ENCODE data around the gene RNF225. TPM values are rescaled to one million over a fixed set of nuclear protein-coding genes. Genes with fewer than 3 reads are reported as not detected.
"Not testable (repeated sequence)": the region's sequence is repeated elsewhere in the genome, so short reads cannot be mapped to it uniquely, and the experiment has no call there.

Gene RNF225
- total RNA-seq, 1 donor from 2014 or later = not detected

DNA sequence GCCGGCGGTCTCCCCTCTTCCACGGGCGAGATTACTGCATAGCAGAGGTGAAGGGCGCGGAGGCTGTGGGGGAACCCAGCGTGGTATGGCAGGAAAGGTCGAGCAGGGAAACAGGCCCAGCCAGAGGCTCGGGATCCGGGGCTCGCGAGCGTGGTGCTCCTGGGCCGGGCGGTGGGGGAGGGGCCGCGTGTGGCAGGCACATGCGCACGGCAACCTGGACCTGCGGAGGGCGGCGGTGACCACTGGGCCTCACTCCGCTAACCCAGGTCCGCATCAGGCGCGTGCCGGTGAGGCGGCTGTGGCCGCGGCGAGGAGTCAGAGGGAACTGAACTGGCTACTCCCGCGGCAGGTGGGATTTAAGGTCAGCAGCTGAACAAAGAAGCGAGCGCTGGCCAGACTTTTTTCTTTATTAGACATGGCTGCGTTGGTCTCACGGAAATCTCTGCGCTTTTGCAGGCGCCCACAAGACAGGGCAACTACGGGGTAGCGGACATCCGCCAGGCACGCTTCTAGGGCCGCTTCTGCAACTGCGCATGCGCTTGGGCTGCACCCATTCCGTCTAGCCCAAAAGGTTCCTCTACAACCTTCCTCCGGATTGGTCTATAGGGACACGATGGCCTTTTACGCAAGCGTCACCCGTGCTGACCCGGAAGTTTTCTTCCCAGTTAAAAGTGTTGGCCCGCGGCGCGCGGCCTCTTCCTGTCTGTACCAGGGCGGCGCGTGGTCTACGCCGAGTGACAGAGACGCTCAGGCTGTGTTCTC lies 8.7 kb upstream of the RNF225 start, which contains the start of gene RPS5:
Gene RPS5 (plus strand): TSS at position 694 of the 762 bp plus-strand sequence. CDS start 869 bp downstream, outside the sequence.
- peak; percentile 91 for DNase-seq (ENCODE audit: extremely low read depth, low read depth, low spot score)

GRCh38 chr19:58387338-58388174 lies 7.9 kb upstream of the RNF225 start:
- no peak for DNase-seq (ENCODE audit: extremely low read depth, low read depth, low spot score)

DNA sequence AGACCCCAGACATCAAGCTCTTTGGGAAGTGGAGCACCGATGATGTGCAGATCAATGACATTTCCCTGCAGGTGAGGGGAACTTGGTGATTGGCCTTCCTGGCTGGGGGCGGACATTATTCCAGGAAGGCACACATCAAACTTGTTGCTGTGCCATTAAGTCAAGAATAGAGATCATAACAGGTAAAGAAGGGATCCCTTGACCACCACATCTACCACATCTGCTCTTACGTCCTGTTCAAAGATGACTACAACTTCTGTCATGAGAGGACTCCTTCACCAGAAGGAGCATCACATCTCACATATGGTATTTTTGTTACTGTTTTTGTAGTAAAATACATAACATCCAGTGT lies 7.3 kb upstream of the RNF225 start:
- DNase-seq (ENCODE audit: extremely low read depth, low read depth, low spot score) = no peak

DNA sequence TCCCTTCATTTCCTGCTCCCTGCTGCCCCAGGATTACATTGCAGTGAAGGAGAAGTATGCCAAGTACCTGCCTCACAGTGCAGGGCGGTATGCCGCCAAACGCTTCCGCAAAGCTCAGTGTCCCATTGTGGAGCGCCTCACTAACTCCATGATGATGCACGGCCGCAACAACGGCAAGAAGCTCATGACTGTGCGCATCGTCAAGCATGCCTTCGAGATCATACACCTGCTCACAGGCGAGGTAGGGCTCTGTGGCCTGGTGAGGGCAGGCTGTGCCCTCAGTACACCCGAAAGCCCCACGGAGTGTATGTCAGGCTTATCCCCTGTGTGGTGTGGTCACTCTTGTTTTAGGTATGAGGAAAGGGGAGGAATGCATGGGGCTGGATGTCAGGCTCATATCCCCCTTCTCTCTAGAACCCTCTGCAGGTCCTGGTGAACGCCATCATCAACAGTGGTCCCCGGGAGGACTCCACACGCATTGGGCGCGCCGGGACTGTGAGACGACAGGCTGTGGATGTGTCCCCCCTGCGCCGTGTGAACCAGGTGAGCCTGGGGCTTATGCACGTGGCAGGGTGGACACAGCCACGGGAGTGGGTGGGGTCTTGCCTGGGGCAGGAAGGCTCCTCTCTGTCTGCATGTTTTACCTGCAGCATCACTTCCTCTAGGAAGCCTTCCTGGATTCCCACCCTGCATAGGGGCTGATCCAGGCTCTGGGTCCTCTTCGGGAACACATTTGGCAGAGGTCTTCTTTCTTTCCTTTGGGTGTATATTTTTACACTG lies 2.3 kb upstream of the RNF225 start:
- no peak for DNase-seq (ENCODE audit: extremely low read depth, low read depth, low spot score)

GRCh38 chr19:58393725-58394033 lies 1.8 kb upstream of the RNF225 start:
- no peak for DNase-seq (ENCODE audit: extremely low read depth, low read depth, low spot score)

DNA sequence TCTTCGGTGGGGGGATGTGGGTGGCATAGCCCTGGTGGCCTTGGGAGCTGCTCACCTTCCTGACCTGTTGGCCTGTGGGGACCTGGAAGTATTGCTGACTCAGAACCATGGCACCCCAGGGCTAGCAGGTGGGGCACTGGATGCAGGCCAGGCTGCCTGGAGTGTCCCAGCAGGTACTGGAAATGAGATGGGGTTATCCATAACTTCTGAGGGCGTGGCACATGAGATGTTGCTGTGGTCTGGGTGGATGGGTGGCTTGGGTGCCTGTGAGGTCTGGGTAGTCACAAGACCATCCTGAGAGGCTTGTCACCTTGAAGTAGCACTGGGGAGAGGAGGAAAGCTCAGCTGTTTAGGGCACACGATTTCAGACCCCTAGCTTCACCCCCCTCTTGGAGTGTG lies 636 bp upstream of the RNF225 start:
- no peak for DNase-seq (ENCODE audit: extremely low read depth, low read depth, low spot score)

DNA sequence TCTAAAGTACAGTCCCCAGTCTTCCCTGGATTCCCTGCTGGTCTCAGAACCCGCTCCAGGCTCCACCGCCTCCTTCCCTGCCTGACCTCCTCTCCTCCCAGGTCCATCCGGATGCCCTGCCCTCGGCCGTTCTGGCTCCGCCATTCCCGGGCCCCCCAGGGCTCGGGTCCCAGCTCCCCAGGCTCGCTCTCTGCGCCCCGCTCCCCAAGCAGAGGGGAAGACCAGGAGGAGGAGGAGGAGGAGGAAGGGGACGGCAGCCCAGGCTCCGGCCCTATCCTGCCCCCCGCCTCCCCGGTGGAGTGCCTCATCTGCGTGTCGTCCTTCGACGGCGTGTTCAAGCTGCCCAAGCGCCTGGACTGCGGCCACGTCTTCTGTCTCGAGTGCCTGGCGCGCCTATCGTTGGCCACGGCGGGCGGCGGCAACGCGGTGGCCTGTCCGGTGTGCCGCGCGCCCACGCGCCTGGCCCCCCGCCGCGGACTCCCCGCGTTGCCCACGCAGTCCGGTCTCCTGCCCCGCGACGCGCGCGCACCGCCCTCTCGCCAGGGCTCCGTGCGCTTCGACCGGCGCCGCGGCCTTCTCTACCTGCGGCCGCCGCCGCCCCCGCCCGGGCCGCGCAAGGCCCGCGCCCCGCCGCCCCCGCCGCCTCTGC lies 647 bp downstream of the RNF225 start:
- no peak for DNase-seq (ENCODE audit: extremely low read depth, low read depth, low spot score)

DNA sequence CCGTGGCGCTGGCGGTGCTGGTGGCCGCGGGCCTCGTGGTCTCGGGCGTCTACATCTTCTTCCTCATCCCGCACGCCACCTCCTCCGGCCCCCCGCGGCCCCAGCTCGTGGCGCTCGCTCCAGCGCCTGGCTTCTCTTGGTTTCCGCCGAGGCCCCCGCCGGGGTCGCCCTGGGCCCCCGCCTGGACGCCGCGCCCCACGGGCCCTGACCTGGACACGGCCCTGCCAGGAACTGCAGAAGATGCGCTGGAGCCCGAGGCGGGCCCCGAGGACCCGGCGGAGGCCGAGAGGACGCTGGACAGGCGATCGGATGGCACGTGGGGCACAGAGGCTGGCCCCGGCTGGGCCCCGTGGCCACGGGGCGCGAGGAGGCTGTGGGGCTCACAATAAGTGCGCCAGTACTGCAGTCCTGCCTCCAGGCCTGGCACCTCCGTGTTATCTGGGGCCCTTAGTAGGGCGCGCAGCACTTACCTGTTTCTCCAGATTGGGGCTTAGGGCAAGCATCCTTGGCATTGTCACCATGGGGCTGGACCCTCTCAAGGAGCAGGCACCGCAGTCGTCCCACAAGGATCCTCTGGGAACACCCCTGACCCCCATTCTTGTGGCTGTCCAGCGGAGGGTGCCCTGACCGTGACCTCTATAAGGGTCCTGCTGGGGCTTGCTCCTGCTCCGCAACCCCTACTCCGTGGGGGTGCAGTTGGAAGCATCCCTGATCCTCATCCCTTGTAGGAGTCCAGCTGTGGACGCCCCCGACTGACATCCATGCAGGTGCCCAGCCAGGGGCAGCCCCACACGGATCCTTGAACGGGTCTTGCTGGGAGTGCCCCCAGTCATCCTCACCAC lies 1.5 kb downstream of the RNF225 start:
- no peak for DNase-seq (ENCODE audit: extremely low read depth, low read depth, low spot score)

GRCh38 chr19:58397533-58398037 lies 2.1 kb downstream of the RNF225 start:
- no peak for DNase-seq (ENCODE audit: extremely low read depth, low read depth, low spot score)

- no peak for DNase-seq (ENCODE audit: extremely low read depth, low read depth, low spot score)
Measured at GRCh38 chr19:58398087-58398486, 2.6 kb downstream of the RNF225 start.

- DNase-seq (ENCODE audit: extremely low read depth, low read depth, low spot score) = no peak
Measured at GRCh38 chr19:58398545-58398944, 3.1 kb downstream of the RNF225 start.

- DNase-seq (ENCODE audit: extremely low read depth, low read depth, low spot score) = no peak
Measured at GRCh38 chr19:58399903-58400302, 4.4 kb downstream of the RNF225 start.

DNA sequence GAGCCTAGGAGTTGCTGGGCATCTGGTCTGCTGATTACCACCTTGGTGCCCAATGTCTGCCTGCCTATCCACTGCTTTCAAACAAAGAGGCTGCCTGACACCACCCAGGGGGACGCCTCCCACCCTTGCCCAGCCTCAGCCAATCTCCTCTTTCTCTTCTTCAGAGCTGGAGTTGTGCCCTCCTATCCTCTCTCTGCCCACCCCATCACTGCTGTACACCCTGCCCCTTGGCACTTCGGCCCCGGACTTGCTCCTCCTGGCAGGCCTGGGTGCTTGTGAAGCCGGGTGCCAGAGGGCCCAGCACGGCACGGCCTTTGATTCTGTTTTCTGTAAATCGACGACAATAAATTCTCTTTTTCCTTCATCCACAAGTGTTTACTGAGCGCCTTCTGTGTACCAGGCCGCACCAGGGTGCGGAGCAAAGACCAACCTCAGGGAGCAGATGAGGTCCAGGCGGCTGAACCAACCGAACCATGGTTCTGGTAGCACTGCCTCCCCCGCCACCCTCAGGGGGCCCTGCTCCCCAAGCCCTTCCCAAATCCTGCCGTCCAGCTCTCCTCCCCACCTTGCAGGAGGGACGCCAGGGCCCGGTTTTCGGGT lies 5.0 kb downstream of the RNF225 start:
- DNase-seq (ENCODE audit: extremely low read depth, low read depth, low spot score) = no peak

DNA sequence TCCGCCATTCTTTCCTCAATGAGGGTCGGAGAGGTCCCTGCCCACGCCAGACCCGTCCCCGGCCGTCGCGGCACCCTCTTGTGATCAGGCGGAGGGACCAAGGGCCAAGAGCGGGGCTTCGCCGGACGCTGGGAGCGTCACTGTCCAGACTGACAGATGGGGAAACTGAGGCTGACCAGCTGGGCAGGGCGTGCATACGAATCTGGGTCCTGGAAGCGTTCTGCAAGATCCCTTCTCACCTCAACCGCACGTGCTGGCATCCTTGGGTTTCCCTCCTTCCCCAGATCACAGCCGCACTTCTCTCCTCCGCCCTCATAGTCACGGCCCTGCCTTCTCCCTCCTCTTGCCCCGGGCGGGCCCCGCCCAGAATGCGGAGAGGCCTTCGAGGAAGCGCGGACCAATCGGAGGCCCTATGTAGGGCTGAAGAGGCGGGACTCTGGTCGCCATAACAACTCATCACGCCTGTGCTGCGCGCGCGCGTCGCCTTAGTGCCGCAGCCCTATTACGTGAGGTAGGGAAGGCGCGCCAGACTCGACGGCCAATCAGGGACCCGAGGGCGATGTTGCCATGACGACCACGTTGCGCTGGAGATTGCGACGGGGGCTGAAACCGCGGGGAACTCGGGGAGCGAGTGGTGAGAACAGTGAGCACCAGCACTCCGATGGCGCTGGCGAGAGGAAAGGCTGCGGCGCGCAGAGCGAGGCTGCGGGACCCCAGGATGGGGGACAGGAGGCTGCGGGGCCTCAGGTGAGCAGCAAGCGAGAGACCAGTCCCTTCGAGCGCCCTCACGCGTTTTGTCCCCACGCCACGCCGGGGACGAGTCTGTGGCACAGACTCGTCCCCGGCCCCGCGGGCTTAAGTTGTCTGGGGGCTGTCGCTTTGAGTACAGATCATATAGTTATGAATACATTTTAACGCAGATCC lies 5.7 kb downstream of the RNF225 start:
- DNase-seq (ENCODE audit: extremely low read depth, low read depth, low spot score) = peak; percentile 87

GRCh38 chr19:58401840-58402421 lies 6.5 kb downstream of the RNF225 start:
- no peak for DNase-seq (ENCODE audit: extremely low read depth, low read depth, low spot score)

GRCh38 chr19:58403920-58404478 lies 8.5 kb downstream of the RNF225 start:
- not testable (repeated sequence) for DNase-seq (ENCODE audit: extremely low read depth, low read depth, low spot score)

DNA sequence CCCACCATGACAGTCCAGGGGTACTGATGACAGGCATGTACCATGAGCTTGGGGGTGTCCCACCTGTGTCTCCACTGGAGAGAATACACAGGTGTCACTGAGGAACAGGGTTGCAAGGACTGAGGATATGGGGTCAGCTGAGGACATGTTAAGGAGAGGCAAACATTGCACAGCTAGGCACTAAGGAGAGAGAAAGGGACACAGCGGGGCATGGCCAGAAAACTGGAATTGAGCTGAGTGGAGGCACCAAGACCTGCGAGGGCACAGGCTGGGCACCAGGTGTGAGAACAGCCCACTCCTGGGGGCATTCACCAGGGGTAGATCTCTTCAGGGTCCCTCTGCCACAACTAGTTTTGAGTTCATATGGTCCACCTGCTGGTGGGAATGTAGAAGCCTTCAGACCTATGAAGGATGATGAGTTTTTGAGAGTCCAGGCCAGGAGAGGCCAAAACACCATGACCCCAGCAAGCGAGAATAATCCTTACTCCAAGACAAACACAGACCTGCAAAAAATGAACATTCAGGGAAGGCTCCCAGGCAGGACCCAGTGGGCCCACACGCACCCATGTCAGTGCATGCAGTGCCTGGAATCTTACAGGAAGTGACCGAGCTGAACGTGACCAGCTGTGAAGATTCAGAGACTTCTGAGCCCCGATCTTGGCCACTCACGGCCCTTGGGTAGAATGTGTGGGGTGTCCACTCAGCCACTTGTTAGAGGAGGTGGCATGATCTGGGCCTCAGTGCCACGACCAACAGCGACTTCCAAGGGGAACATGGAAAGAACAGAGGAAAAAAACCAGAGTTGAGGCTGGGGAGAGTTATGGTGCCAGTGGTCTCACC lies 11.6 kb downstream of the RNF225 start:
- no peak for DNase-seq (ENCODE audit: extremely low read depth, low read depth, low spot score)
